GM18499 (cell line): Measurements from ENCODE around the gene FNIP1.
"Not testable (repeated sequence)": the region's sequence is repeated elsewhere in the genome, so short reads cannot be mapped to it uniquely, and the experiment has no call there.

Experiments used
- ATAC-seq: cut with Tn5 transposase; IDR thresholded peaks from one replicate; pipeline ENCODE4 v1.9.1; 2021; ENCODE audit warnings: moderate number of reproducible peaks; ENCODE audit not compliant: insufficient read depth, unreplicated experiment

FNIP1 gene

GRCh38 chr5:131706281-131706680 lies 90.5 kb downstream of the FNIP1 start:
- ATAC-seq: no peak

- no peak for ATAC-seq
Measured at GRCh38 chr5:131694926-131695325, 101.9 kb downstream of the FNIP1 start.

GRCh38 chr5:131693894-131694293 lies 102.9 kb downstream of the FNIP1 start:
- ATAC-seq: no peak

- ATAC-seq: no peak
Measured at GRCh38 chr5:131685516-131686171, 111.2 kb downstream of the FNIP1 start.

GRCh38 chr5:131684595-131684994 lies 112.2 kb downstream of the FNIP1 start:
- ATAC-seq: no peak

- ATAC-seq: no peak
Measured at GRCh38 chr5:131684051-131684450, 112.8 kb downstream of the FNIP1 start.

- ATAC-seq: no peak
Measured at GRCh38 chr5:131682826-131683225, 114.0 kb downstream of the FNIP1 start.

- no peak for ATAC-seq
Measured at GRCh38 chr5:131682175-131682574, 114.6 kb downstream of the FNIP1 start.

GRCh38 chr5:131679911-131680310 lies 116.9 kb downstream of the FNIP1 start:
- ATAC-seq: no peak

- not testable (repeated sequence) for ATAC-seq
Measured at GRCh38 chr5:131678273-131678672, 118.5 kb downstream of the FNIP1 start.

- ATAC-seq: no peak
Measured at GRCh38 chr5:131677115-131677514, 119.7 kb downstream of the FNIP1 start.

GRCh38 chr5:131672776-131673175 lies 124.0 kb downstream of the FNIP1 start:
- peak; percentile 30 for ATAC-seq

GRCh38 chr5:131671994-131672655 lies 124.7 kb downstream of the FNIP1 start:
- ATAC-seq: no peak

- no peak for ATAC-seq
Measured at GRCh38 chr5:131671409-131671808, 125.4 kb downstream of the FNIP1 start.

GRCh38 chr5:131664929-131665328 lies 131.9 kb downstream of the FNIP1 start:
- ATAC-seq: peak; percentile 78

GRCh38 chr5:131661933-131662332 lies 134.9 kb downstream of the FNIP1 start:
- no peak for ATAC-seq

- ATAC-seq: no peak
Measured at GRCh38 chr5:131659841-131660240, 137.0 kb downstream of the FNIP1 start.

GRCh38 chr5:131659290-131659689 lies 137.5 kb downstream of the FNIP1 start:
- ATAC-seq: no peak

- ATAC-seq: no peak
Measured at GRCh38 chr5:131654776-131655175, 142.0 kb downstream of the FNIP1 start.

- ATAC-seq: no peak
Measured at GRCh38 chr5:131654309-131654708, 142.5 kb downstream of the FNIP1 start.

GRCh38 chr5:131649161-131649560 lies 147.7 kb downstream of the FNIP1 start:
- no peak for ATAC-seq
